C4-2B (cell line): ENCODE data around the gene SPRED2.

Experiments used
- H3K27ac ChIP-seq: fragments of 450-650 bp; 2 replicates; pipeline ENCODE4 v1.5.1; 2017
- ZFX ChIP-seq: fragments of 450-650 bp; IDR thresholded peaks from 2 replicates; pipeline ENCODE4 v1.6.1; 2017
- TF ChIP-seq, protein P1 (sequence below): fragments of 450-650 bp; conservative IDR thresholded peaks from 2 replicates; pipeline ENCODE4 v1.5.1; 2017; ENCODE audit warnings: mild to moderate bottlenecking

The SPRED2 gene

DNA sequence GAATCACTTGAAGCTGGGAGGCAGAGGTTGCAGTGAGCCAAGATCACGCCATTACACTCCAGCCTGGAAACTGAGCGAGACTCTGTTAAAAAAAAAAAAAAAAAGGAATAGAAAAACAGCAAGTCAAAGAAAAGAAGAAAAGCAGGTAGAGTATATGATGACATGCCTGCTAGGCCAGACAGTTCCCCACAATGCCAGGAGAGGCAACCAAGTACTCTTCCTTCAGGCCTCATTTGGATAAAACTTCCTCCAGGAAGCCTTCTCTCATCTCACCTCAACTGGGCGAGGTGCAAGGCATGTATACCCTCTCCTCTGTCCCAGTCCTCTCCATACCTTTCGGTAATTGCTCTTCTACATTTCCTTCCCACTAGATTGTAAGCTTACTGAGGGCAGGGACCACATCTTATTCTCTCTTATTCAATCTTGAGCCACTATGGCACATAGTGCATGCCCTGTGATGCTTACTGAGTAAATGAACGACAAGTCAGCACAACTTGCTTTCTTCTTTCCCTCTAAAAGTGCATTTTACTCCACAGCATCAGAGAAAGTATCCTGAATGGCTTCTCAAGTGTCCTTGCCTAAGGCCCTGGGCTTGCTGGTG, 10.1 kb upstream of the SPRED2 start:
- H3K27ac ChIP-seq, result no peak overlapping the region
- no peak for TF ChIP-seq ZFX
- TF ChIP-seq, protein P1, sequence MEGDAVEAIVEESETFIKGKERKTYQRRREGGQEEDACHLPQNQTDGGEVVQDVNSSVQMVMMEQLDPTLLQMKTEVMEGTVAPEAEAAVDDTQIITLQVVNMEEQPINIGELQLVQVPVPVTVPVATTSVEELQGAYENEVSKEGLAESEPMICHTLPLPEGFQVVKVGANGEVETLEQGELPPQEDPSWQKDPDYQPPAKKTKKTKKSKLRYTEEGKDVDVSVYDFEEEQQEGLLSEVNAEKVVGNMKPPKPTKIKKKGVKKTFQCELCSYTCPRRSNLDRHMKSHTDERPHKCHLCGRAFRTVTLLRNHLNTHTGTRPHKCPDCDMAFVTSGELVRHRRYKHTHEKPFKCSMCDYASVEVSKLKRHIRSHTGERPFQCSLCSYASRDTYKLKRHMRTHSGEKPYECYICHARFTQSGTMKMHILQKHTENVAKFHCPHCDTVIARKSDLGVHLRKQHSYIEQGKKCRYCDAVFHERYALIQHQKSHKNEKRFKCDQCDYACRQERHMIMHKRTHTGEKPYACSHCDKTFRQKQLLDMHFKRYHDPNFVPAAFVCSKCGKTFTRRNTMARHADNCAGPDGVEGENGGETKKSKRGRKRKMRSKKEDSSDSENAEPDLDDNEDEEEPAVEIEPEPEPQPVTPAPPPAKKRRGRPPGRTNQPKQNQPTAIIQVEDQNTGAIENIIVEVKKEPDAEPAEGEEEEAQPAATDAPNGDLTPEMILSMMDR, result no peak

DNA sequence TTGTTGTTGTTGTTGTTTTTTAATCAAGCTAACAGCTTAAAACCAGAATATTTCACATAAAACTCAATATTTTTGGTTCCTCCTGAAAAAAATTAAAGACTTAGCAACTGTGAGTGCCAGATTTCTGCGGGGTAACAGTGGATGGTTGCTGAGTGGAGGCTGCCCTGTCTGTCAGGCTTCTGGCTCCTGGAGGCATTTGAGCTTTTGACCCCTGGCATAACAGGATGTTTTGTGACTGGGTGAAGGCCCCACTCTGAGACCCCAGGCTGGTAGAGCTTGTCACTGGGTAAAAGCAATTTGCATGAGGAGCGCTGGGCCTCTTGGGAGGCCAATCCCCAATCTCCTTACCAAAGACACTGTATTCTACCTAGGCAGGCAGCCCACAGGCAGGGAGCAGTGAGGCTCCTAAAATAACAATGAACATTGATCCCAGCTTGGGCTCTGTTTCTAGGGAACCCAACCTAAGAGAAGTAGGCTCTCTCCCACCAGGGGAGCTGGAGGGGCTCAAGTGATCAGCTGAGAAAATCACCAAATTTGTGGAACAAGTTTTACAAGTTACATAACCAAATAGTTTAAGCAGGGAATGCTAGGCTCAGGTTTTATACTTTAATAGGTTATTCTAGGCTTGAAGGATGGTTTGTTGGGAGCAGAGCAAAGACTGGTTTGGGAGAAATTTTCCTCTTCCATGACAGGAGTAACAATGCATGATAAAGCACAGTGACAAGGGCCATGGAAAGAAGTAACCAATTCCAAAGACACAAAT, 5.9 kb upstream of the SPRED2 start:
- H3K27ac ChIP-seq, result no peak overlapping the region
- TF ChIP-seq, protein P1, result no peak
- TF ChIP-seq ZFX, result no peak

DNA sequence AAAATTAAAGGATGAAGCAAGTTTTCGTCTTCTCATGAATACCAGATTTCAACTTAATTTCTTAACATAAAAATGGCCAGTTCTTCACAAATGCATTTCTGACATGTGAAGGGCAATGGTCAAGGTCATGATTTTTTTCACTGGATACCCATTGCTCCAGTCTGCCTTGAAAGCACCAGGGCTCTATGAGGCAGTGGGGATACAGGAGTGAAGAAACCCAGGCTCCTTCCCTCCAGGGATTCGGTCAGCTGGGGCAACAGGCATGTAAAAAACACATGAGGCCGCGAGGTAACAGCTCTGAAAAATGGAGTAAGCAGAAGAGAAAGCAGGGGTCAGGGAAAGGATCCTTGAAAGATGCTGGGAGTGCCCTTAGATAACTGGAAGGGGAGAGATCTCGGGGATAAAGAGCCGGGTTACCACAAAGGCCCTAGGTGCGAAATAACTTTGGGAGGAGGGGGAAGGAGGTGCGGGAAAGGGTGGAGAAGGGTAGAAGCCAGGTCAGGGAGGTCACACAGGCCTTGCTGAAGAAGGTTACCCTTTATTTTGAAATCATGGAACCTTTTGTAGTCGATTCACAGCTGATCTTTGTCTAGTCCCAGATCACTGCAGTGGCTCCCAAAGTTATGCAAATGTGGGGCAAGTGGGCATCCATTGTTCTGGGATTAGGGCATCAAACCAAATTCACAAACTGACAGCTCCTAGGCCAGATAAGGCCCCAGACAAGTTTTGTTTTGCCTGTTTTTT, 5.2 kb upstream of the SPRED2 start:
- no peak for TF ChIP-seq ZFX
- TF ChIP-seq, protein P1, result no peak
- H3K27ac ChIP-seq, result peak overlapping the region; percentile 81

DNA sequence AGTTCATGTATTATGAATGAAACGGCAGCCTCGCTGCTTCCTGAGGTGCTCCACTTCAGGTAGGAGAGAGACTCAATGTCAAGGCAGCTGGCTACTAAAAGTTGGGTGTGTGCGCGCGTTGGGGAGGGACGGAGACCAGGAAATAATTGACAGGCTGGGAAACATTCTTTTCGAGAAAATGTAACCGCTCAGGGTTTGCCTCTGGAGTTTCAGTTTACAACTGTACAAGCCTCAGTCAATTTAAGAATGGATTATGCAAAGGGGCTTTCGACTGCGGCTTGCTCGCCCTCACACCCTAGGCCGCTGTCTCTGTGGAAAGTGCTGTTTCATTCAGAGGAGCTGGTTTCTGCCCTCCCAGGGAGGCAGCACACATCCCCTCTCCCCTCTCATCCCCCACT, 4.4 kb upstream of the SPRED2 start:
- TF ChIP-seq, protein P1, result no peak
- no peak for TF ChIP-seq ZFX
- peak overlapping the region; percentile 81 for H3K27ac ChIP-seq

DNA sequence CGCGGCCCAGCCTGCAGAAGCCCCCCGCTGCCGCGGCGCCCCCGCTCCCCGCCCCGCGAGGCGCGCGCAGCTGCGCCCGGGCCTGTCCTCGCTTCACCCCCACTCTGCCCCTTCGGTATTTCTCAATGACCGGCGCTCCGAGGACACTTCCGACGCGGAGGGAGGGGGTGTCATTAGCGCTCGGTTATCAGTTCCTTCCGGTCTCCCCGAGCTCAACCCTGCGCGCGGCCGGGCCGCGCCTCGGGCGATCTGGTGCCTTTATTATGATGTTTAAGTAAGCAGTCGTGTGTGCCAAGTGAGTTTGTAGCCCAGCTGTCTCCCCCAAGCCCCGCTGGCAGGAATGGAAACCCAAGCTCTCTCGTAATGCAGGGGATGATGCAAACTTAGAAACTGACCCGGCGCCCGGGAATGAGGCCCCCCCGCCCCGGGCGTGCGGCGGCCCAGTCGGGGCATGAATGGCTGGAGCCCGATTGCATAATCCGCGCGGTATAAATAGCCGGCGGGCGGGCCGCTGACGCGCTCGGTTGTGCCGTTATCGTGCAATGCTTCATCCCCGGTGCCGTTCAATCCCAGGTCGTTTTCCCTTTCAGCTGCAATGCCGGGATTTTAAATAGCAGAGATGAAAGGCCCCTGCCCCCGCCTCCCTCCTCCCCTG, 3.9 kb upstream of the SPRED2 start:
- peak overlapping the region; percentile 81 for H3K27ac ChIP-seq
- TF ChIP-seq, protein P1, result no peak
- peak; percentile 30; the same call in 1 of the 2 replicates for TF ChIP-seq ZFX

DNA sequence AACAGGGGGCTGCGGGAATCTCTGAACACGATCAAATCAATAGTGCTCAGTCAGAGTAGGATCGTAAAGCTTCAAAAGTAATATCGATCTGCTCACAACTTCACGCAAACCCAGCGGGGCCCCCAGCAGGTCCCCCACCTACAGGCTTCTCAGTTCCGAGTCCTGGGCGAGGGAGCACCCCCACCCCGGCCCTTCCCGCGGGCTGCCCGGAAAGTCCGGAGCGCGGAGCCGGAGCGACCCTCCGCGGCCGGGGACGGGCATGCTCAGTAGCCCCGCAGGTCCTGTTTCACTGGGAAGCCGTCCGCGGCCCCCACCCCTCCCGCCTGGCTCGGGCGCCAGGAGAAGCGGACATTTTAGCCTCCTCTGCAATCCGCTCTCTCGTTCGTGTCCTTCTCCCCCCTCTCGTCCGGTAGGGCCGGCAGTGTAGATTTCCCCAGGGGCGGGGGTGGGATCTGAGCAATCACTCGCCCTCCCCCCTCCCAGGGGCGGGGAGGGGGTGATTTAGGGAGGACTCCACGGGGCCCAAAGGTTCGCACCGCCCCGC, 3.3 kb upstream of the SPRED2 start:
- TF ChIP-seq ZFX, result no peak
- TF ChIP-seq, protein P1, result no peak; the same call in 1 of the 2 replicates
- peak overlapping the region; percentile 81 for H3K27ac ChIP-seq
